ENCODE data around the gene DLG2. TPM values are rescaled to one million over a fixed set of nuclear protein-coding genes. Genes with fewer than 3 reads are reported as not detected.

DLG2 gene
- total and polyA plus RNA-seq, 2 of the 4 experiments (the other 2 are of a cell fraction): 0.31 to 0.36 TPM

DNA sequence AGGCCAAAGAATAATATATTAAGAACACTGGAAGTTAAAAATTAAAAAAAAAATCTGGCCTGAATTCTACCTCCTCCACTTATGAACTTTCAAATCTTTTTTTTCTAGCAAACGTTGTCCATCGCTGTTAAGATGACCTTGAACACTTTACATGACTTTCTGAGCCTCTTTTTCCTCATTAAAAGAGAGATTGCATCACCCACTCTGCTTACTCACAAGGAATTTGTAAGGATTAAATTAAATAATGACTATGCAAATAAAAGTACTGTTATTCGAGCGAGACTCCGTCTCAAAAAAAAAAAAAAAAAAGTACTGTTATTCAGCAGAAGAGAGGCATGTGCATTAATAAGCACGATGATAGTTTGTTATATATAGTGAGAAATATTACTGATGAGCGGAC, 2055.8 kb downstream of the DLG2 start:
- no peak overlapping the region for H2AK5ac ChIP-seq (ENCODE audit: low read depth, low read length)
- no peaks in the 10 kb centered on the region for H3K79me1 ChIP-seq (ENCODE audit: low read depth in 1 of 2, low read length in 2 of 2)
- H3K23ac ChIP-seq (ENCODE audit: low read depth, low read length): no peak overlapping the region
- H2BK120ac ChIP-seq (ENCODE audit: low read depth, low read length): no peak overlapping the region
- H3K27ac ChIP-seq (ENCODE audit: insufficient read depth, low read length): no peak overlapping the region
- no peak overlapping the region for H2AFZ ChIP-seq (replicated peaks; ENCODE audit: low read length, poor library complexity)
- no peak overlapping the region for H4K91ac ChIP-seq (ENCODE audit: insufficient read depth, low read depth, low read length)
- WGBS, 2 experiments (ENCODE audit: extremely low coverage in 2 of 2, insufficient read length in 1 of 2): 30% methylated on average over 2 of the region's 7 CpGs; no CpG with 5 or more reads in 1 of the 2 experiments
- H4K8ac ChIP-seq (ENCODE audit: low read depth in 2 of 2, low read length in 2 of 2): no peak overlapping the region
- no peak overlapping the region for H3K4me3 ChIP-seq (ENCODE audit: insufficient read depth, low read depth, low read length)
- no peak overlapping the region; the same call in 1 of the 2 replicates for H3K4me2 ChIP-seq (ENCODE audit: low read depth, low read length)
- H2BK20ac ChIP-seq (ENCODE audit: low read depth, low read length): peak overlapping the region; percentile 43; the same call in 1 of the 2 replicates
- ChIA-PET CTCF (interaction anchor here (0.7 kb wide), 1 partner anchor 14 kb away, joined by 7 read pairs; no protein-coding TSS in a partner anchor), POLR2A (ENCODE audit: unreplicated experiment) (no interaction called here)
- H3K4ac ChIP-seq (ENCODE audit: low read depth, low read length): no peak overlapping the region
- no peak overlapping the region for H2BK5ac ChIP-seq (ENCODE audit: low read depth, low read length, poor library complexity, severe bottlenecking)
- peaks cover 2% of the 10 kb centered on the region; the same call in 1 of the 2 replicates for H3K4me1 ChIP-seq (ENCODE audit: control insufficient read depth, insufficient read depth, low read length)
- in situ Hi-C loops (cut with MboI; ENCODE audit: low sequenced_read_pairs): no loop called here
- intact Hi-C loops (cut with micrococcal nuclease): loop anchor here (10.0 kb wide), 1 partner anchor 287 kb away; the partner anchor contains the start of gene CCDC90B
- no peak overlapping the region for H3K18ac ChIP-seq (ENCODE audit: low read depth, low read length)
- no peak overlapping the region for H3K14ac ChIP-seq (replicated peaks; ENCODE audit: low read depth, low read length)
- H3K9ac ChIP-seq (ENCODE audit: low read depth, low read length): no peak overlapping the region
- H3K9me3 ChIP-seq (ENCODE audit: control insufficient read depth, insufficient read depth, low read length): no peaks in the 10 kb centered on the region
- peaks cover 3% of the 10 kb centered on the region; the same call in 1 of the 2 replicates for H3K9me1 ChIP-seq (ENCODE audit: insufficient read depth, low read length)
- DNase-seq: peak; percentile 65
- no TSS peak for BruUV-seq (replicated peaks)
- dilution Hi-C loops (cut with HindIII; ENCODE audit: low sequenced_read_pairs, unreplicated experiment): no loop called here
- H2BK15ac ChIP-seq (ENCODE audit: low read depth, low read length): no peak overlapping the region
- no peak for TF ChIP-seq RAD21 (IDR thresholded peaks at IDR 0.05; ENCODE audit: low read length)
- TF ChIP-seq NFE2L2 (IDR thresholded peaks at IDR 0.05; ENCODE audit: low read depth, low read length): peak; percentile 66
- TF ChIP-seq CEBPB (IDR thresholded peaks at IDR 0.05; ENCODE audit: low read depth, low read length): peak; percentile 93
- H4K20me1 ChIP-seq (ENCODE audit: insufficient read depth, low read length): no peaks in the 10 kb centered on the region
- H3K27me3 ChIP-seq (ENCODE audit: control insufficient read depth, insufficient read depth, low read length): no peaks in the 10 kb centered on the region
- no peak overlapping the region for H3K56ac ChIP-seq (ENCODE audit: extremely low read depth, insufficient read depth, low read length)
- H2AK9ac ChIP-seq (replicated peaks; ENCODE audit: low read depth, low read length, poor library complexity): no peak overlapping the region
- no peak overlapping the region for H4K5ac ChIP-seq (ENCODE audit: low read depth, low read length)
- H3K36me3 ChIP-seq (ENCODE audit: control insufficient read depth, insufficient read depth, low read length): no peaks in the 10 kb centered on the region
- no peak for ATAC-seq (ENCODE audit: low read depth)

All from IMR-90 (cell line).